ENCODE measurements around the gene REPIN1. TPM values are rescaled to one million over a fixed set of nuclear protein-coding genes. Genes with fewer than 3 reads are reported as not detected.

REPIN1 gene
- total RNA-seq, 2 donors from 2014 or later = 43.0 to 49.8 TPM

DNA sequence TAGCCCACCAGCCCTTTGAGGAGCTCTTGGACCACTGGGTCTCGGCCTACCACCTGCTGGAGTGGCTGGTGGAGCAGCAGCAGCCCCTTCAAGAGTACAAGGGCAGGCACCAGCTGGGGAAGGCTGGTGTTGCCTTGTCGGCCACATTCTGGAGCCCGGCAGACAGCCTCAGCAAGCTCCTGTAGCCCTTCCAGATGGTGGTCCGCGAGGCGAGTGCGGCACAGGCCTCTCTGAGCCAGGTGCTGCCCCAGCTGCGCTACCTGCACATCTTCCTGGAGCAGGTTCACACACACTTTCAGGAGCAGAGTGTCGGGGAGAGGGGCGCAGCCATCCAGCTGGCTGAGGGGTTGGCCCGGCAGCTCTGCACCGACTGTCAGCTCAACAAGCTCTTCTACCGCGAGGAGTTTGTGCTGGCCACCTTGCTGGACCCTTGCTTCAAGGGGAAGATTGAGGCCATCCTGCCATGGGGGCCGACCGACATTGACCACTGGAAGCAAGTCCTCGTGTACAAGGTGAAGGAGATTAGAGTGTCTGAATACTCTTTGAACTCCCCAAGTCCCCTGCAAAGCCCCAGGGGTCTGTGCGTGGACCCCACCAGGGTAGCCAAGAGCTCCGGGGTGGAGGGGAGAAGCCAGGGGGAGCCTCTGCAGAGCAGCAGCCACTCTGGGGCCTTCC lies 38.3 kb upstream of the REPIN1 start:
- peaks cover 9% of the 10 kb centered on the region for H3K36me3 Mint-ChIP-seq (ENCODE audit: low read depth)

DNA sequence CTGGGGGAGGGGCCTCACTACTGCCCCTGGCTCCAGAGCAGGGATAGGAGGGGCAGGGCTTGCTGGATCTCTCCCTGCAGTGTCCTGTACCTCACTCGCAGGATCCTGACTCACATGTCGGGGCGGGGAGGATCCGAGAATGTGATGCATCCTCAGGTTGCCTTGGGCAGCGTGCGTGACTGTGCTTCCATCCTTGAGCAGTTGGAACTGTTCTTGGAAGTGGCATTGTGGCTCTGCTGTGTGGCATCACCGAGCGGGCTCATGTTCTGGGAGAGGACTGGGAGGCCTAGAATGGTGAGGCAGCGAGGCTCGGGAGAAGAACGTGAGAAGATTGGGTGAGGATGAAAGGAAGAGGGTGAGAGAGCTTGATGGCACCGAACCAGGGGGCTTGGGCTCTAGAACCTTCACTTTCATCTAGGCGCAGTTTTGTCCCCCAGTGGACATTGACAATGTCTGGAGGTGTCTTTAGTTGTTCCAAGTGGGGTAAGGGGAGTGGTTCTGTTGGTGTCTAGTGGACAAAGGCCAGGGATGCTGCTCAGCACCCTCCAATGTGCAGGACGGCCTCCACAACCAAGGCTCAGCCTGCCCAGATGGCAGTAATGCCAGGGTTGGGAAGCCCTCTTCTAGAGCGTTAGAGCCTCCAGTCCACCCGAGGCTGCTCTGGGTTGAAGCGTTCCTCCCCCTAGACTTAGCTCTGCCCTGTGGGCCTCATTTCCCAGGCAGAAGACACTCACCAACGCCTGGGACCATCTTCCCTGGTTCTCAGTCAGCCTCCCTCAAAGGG lies 35.6 kb upstream of the REPIN1 start:
- no peak overlapping the region for H3K4me3 Mint-ChIP-seq
- H3K9me3 ChIP-seq (ENCODE audit: control insufficient read depth, low read length, poor library complexity, severe bottlenecking) = no peaks in the 10 kb centered on the region
- no peak for ATAC-seq
- peaks cover 5% of the 10 kb centered on the region for H3K36me3 Mint-ChIP-seq (ENCODE audit: low read depth)
- H3K27me3 Mint-ChIP-seq = no peaks in the 10 kb centered on the region
- DNase-seq = no peak
- H3K27ac Mint-ChIP-seq = peak overlapping the region; percentile 74
- peaks cover 9% of the 10 kb centered on the region for H3K4me1 Mint-ChIP-seq

More for the DNA sequence above, 38.3 kb upstream of the REPIN1 start:
- Mint-ChIP-seq H3K4me3 (no peak overlapping the region), H3K4me1 (peaks cover 14% of the 10 kb centered on the region), H3K27me3 (no peaks in the 10 kb centered on the region), H3K27ac (no peak overlapping the region)
- no peaks in the 10 kb centered on the region for H3K9me3 ChIP-seq (ENCODE audit: control insufficient read depth, low read length, poor library complexity, severe bottlenecking)
- no peak for ATAC-seq
- DNase-seq = no peak

DNA sequence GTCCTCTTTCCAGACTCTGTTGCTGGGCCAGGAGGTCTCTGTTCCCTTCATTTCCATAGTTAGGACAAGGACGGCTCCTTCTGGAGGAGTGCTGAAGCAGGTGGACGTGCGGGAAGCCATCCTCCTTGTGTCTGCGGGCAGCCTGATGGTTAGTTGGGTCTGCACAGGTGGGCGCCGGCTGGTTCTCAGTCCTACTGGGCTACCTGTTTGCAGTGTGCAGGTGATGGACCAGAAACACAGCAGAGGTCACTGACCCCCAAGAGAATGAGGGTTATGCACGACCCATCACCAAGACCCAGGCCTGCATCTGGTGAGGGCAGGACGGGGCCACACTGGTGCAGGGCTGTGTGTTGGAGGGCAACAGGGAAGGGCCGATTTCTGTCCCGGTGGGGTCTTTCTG lies 35.0 kb upstream of the REPIN1 start:
- DNase-seq (no peak), ATAC-seq (no peak)
- Mint-ChIP-seq H3K4me1 (peaks cover 9% of the 10 kb centered on the region), H3K27me3 (no peaks in the 10 kb centered on the region), H3K27ac (no peak overlapping the region), H3K4me3 (no peak overlapping the region), H3K36me3 (ENCODE audit: low read depth) (peaks cover 5% of the 10 kb centered on the region)
- H3K9me3 ChIP-seq (ENCODE audit: control insufficient read depth, low read length, poor library complexity, severe bottlenecking) = no peaks in the 10 kb centered on the region

DNA sequence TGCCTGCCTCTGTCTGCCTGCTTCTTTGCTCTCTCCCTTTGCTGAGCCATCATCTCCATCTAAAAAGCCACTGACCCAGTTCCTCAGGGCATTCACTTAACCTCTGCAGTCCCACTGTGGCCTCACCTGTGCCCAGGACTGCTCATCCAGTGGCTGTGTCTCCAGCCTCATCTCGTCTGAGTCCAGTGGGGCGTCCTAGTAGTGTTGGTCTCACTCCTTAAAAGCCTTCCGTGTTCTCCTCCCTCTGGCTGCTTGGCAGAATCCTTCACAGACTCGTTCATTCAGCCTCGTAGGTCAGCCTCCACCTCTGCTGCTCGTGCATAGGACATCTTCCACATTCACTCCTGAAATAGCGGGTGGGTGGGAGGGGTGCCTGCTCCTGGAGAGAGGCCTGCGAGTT lies 34.5 kb upstream of the REPIN1 start:
- Mint-ChIP-seq H3K27ac (no peak overlapping the region), H3K4me3 (no peak overlapping the region)

DNA sequence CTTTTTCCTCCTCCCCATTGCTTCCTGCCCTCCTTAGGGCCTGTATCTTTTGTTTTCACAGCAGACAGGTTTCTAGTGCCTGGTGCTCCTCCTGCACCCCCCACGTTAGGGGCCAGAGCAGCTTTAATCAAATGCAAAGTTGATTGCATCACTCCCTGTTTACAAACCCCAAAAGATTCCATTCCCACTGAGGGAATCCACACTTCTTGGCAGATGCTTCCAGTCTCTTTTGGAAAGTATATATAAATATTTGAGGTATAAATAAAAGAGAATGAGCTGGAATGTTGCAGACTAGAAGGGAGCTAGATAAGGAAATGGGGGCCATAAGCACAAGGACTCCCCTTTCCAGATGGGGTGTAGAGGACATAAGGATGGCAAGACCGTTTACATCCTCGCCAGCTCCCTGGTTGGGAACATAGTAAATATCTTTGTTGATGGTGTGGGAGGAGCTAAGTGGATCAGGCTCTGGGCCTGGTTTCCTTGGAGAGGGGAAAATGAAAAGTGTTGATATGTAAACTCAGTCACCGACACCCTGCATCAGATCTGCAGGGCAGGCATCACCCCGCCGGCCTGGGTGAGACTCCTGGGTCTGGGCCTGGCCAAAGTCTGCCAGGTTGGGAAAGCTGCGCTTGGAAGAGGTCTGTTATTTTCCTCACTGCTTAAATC lies 33.4 kb upstream of the REPIN1 start:
- no peaks in the 10 kb centered on the region for H3K9me3 ChIP-seq (ENCODE audit: control insufficient read depth, low read length, poor library complexity, severe bottlenecking)
- H3K4me3 Mint-ChIP-seq = no peak overlapping the region
- peaks cover 14% of the 10 kb centered on the region for H3K27me3 Mint-ChIP-seq
- no peak for ATAC-seq
- no peak overlapping the region for H3K27ac Mint-ChIP-seq
- H3K4me1 Mint-ChIP-seq = peaks cover 10% of the 10 kb centered on the region
- DNase-seq = no peak
- peaks cover 3% of the 10 kb centered on the region for H3K36me3 Mint-ChIP-seq (ENCODE audit: low read depth)

More for the DNA sequence above, 34.5 kb upstream of the REPIN1 start:
- DNase-seq = no peak
- no peaks in the 10 kb centered on the region for H3K9me3 ChIP-seq (ENCODE audit: control insufficient read depth, low read length, poor library complexity, severe bottlenecking)
- ATAC-seq = no peak
- Mint-ChIP-seq H3K36me3 (ENCODE audit: low read depth) (peaks cover 4% of the 10 kb centered on the region), H3K4me1 (peaks cover 9% of the 10 kb centered on the region), H3K27me3 (peaks cover 3% of the 10 kb centered on the region)

DNA sequence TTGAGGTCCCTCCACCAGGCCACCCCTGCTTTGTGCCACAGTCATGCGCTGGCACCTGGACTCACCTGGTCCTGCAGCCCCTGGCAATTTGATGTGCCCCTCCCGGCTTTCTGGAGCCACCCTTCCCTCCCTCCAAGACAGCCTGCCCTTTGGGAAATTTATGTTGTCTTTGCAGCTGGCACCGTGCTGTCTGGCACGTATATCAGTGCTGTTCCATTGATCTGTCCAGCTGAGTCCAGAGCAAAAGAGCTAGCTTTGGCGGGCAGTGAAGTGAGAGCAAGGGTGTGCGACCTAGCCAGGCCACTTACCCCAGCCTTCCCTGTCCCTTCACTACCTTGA lies 32.9 kb upstream of the REPIN1 start:
- Mint-ChIP-seq H3K27ac (no peak overlapping the region), H3K36me3 (ENCODE audit: low read depth) (peaks cover 3% of the 10 kb centered on the region), H3K4me3 (no peak overlapping the region), H3K4me1 (peaks cover 11% of the 10 kb centered on the region), H3K27me3 (peaks cover 14% of the 10 kb centered on the region)
- no peak for DNase-seq
- no peak for ATAC-seq
- H3K9me3 ChIP-seq (ENCODE audit: control insufficient read depth, low read length, poor library complexity, severe bottlenecking) = no peaks in the 10 kb centered on the region

DNA sequence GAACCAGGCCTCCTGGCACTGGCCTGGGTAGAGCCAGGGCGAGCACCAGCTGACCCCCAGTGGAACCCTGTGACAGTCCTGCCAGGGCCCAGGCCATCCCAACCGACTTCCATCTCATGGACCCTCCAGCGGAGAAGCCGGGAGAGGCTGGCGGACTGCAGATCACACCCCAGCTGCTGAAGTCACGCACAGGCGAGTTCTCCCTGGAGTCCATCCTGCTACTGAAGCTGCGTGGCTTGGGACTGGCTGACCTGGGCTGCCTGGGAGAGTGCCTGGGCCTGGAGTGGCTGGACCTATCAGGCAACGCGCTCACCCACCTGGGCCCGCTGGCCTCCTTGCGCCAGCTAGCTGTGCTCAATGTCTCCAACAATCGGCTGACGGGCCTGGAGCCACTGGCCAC lies 31.9 kb upstream of the REPIN1 start:
- H3K27me3 Mint-ChIP-seq = peaks cover 14% of the 10 kb centered on the region
- H3K36me3 Mint-ChIP-seq (ENCODE audit: low read depth) = peaks cover 4% of the 10 kb centered on the region
- ATAC-seq (no peak), DNase-seq (no peak)
- H3K9me3 ChIP-seq (ENCODE audit: control insufficient read depth, low read length, poor library complexity, severe bottlenecking) = no peaks in the 10 kb centered on the region
- H3K27ac Mint-ChIP-seq = no peak overlapping the region
- H3K4me3 Mint-ChIP-seq = no peak overlapping the region
- H3K4me1 Mint-ChIP-seq = peaks cover 8% of the 10 kb centered on the region

DNA sequence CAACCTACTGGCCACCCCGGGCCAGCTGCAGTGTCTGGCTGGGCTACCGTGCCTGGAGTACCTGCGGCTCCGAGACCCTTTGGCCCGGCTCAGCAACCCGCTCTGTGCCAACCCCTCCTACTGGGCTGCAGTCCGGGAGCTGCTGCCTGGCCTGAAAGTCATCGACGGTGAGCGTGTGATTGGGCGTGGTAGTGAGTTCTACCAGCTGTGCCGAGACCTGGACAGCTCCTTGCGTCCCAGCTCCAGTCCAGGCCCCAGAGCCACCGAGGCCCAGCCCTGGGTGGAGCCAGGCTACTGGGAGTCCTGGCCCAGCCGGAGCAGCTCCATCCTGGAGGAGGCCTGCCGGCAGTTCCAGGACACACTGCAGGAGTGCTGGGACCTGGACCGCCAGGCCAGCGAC lies 31.4 kb upstream of the REPIN1 start:
- peaks cover 8% of the 10 kb centered on the region for H3K4me1 Mint-ChIP-seq
- no peak for DNase-seq
- no peak for ATAC-seq
- H3K36me3 Mint-ChIP-seq (ENCODE audit: low read depth) = peaks cover 4% of the 10 kb centered on the region
- no peak overlapping the region for H3K27ac Mint-ChIP-seq
- H3K27me3 Mint-ChIP-seq = peaks cover 19% of the 10 kb centered on the region
- H3K9me3 ChIP-seq (ENCODE audit: control insufficient read depth, low read length, poor library complexity, severe bottlenecking) = no peaks in the 10 kb centered on the region
- H3K4me3 Mint-ChIP-seq = no peak overlapping the region

DNA sequence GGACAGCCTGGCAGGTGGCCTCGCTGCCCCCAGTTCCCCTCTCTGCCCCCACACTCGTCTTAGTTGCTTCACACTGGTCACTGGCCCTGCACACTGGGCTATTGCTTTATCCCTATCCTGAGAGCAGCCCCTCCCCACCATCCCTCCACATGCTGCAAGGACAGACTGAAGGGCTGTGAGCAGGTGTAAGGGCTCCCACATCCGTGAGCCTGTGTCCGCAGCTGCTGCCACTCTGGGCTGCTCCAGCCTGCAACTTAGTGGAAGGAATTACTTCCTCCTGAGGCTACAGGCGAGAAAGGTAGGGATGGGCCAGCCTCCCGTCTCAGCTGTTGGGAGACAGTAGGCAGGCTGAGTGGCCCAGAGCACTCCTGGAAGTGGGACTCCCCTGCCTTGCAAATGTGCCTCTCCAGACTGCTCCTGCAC lies 31.0 kb upstream of the REPIN1 start:
- H3K9me3 ChIP-seq (ENCODE audit: control insufficient read depth, low read length, poor library complexity, severe bottlenecking) = no peaks in the 10 kb centered on the region
- no peak for DNase-seq
- ATAC-seq = no peak
- no peak overlapping the region for H3K4me3 Mint-ChIP-seq
- H3K27ac Mint-ChIP-seq = no peak overlapping the region
- H3K4me1 Mint-ChIP-seq = peaks cover 8% of the 10 kb centered on the region
- peaks cover 20% of the 10 kb centered on the region for H3K27me3 Mint-ChIP-seq
- H3K36me3 Mint-ChIP-seq (ENCODE audit: low read depth) = peaks cover 4% of the 10 kb centered on the region

DNA sequence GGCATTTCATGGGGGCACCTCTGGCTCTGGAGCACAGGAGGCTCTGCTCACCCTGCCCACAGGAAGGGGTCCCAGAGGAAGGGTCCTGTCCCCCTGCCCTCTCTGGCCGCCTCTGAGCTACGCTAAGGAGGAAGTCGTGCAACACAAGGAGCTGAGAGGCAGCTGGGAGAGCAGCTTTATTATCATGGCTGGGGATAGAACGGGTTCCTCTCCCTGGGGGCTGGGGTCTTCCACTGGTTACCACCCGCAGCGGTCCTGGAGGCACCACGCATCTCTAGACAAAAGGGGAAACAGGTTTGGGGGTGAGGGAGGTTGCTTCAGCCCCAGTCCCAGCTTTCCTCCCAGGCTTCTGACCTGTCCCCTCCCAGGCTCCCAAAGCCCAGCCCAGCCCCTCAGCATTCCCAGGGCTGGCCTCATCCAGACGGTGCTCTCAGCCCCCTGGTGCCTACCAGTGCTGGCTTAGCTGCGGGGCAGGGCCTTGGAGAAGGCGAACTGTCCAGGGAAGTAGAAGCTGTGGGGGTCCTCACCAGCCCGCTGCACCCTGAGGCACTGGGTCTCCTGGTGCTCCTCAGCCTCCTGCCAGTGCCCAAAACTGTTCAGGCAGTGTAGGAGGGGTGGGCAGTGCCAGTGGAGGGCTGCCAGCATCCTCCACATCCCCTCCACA lies 30.3 kb upstream of the REPIN1 start:
- Mint-ChIP-seq H3K4me3 (no peak overlapping the region), H3K4me1 (peaks cover 8% of the 10 kb centered on the region), H3K27me3 (peaks cover 24% of the 10 kb centered on the region), H3K27ac (no peak overlapping the region), H3K36me3 (ENCODE audit: low read depth) (peaks cover 4% of the 10 kb centered on the region)
- H3K9me3 ChIP-seq (ENCODE audit: control insufficient read depth, low read length, poor library complexity, severe bottlenecking) = no peaks in the 10 kb centered on the region
- DNase-seq (no peak), ATAC-seq (no peak)

DNA sequence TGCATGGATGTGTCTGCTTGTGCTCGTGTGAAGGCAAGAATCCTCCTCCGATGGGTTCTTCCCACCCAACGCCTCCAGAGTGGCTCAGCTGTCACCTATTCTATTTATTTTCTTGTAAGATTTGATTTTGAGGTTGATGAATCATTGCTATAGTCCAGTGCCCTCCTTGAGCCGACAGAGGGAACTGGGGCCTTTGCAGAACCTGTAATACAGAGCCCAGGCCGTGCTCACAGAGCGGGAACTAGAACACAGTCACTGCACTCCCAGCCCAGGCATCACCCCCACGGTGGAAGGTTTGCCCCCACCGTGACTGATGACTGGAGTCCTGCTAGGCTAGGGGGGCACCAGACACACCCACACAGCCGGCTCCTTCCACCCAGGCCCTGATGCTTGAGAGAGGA lies 29.2 kb upstream of the REPIN1 start:
- Mint-ChIP-seq H3K27me3 (peaks cover 32% of the 10 kb centered on the region), H3K36me3 (ENCODE audit: low read depth) (peaks cover 4% of the 10 kb centered on the region), H3K4me1 (peaks cover 5% of the 10 kb centered on the region), H3K4me3 (no peak overlapping the region), H3K27ac (no peak overlapping the region)
- H3K9me3 ChIP-seq (ENCODE audit: control insufficient read depth, low read length, poor library complexity, severe bottlenecking) = no peaks in the 10 kb centered on the region
- ATAC-seq (no peak), DNase-seq (no peak)

DNA sequence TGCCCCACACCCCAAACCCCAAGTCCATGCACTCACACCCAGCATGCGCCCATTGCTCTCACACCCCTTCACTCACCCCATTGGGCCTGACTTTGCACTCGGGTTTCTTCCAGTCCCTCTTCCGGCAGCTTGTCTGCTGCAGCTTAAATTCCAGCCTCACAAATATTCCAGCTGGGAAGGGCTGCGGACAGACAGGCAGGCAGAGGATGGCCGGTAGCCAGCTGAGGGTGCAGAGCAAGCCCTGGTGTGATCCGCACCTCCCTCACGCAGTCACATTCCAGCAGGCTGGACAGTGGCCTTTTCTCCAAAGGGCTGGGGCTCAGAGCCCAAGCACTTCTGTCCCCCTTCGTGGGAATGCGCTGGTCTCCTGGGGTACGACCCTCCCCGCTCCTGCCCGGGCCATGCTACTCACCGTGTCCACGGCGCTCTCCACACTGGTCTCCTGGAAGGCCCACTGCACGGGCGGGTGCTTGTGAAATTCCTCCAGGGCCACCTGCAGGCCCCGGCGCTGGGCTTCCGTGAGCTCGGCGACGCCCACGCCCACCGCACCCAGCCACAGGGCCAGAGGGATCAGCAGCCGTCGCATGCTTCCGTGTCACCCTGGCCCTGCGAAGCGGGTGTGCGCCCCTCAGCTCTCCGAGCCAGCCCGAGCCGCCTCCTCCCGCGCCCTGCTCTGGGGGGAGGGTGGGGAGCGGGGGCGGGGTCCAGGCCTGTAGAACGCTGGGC lies 28.4 kb upstream of the REPIN1 start:
- H3K27me3 Mint-ChIP-seq = peaks cover 32% of the 10 kb centered on the region
- DNase-seq (no peak), ATAC-seq (no peak)
- H3K4me1 Mint-ChIP-seq = peaks cover 5% of the 10 kb centered on the region
- H3K4me3 Mint-ChIP-seq = no peak overlapping the region
- no peak overlapping the region for H3K27ac Mint-ChIP-seq
- no peaks in the 10 kb centered on the region for H3K9me3 ChIP-seq (ENCODE audit: control insufficient read depth, low read length, poor library complexity, severe bottlenecking)
- peaks cover 4% of the 10 kb centered on the region for H3K36me3 Mint-ChIP-seq (ENCODE audit: low read depth)

DNA sequence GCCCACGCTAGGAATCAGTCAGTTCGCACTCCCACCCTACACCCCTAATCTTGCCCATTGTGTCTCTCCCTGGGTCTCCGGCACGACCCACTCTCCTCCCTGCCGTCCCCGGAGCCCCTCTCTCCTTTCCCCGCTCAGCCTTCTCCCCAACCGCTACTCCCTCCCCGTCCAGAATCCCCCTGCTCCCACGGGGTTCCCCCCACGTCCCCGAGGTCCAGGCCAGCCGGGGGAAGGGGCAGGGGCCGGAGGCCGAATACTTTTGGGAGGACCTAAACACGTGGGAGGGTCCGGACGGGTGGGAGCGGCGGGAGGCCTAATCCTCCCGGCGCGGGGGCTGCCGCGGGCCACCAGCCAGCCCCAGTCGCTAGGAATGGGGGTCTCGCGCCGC lies 27.8 kb upstream of the REPIN1 start:
- no peak overlapping the region for H3K4me3 Mint-ChIP-seq
- H3K4me1 Mint-ChIP-seq = peaks cover 5% of the 10 kb centered on the region
- H3K9me3 ChIP-seq (ENCODE audit: control insufficient read depth, low read length, poor library complexity, severe bottlenecking) = no peaks in the 10 kb centered on the region
- no peak overlapping the region for H3K27ac Mint-ChIP-seq
- peaks cover 32% of the 10 kb centered on the region for H3K27me3 Mint-ChIP-seq
- ATAC-seq (no peak), DNase-seq (no peak)
- H3K36me3 Mint-ChIP-seq (ENCODE audit: low read depth) = peaks cover 4% of the 10 kb centered on the region
